ENCODE results near the gene CREB1.
"Not testable (repeated sequence)": the region's sequence is repeated elsewhere in the genome, so short reads cannot be mapped to it uniquely, and the experiment has no call there.

Gene CREB1

DNA sequence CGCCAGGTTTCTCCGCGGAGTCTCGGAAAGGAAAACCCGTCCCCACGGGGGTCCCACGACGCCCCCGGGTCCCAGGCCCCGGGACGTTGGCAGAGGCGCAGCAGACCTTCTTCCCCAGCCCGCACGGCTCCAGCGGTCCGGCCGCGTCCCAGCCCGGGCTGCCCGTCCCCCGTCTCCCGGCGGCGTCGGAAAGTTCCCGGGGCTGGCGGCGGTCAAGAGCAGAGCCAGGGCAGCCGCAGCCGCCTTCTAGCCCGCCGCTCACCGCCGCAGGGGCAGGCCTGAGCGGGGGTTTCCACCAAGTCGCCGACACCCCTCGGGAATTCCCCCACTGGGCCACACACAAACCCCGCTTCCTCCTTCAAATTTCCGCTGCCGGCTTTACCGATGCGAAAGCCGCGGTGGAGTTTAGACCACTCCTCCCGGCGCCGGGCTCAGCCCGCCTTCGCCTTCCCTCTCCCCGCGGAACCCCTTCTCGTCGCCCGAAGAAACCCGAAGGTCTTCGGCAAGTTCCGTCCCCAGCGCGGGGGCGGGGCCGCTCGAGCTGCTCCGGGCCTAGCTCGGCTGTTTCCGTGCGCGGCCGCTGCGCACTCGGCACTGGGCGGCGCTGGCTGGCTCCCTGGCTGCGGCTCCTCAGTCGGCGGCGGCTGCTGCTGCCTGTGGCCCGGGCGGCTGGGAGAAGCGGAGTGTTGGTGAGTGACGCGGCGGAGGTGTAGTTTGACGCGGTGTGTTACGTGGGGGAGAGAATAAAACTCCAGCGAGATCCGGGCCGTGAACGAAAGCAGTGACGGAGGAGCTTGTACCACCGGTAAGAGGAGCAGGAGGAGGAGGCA, at the start of gene CREB1:
Gene CREB1, plus strand, starts transcription at position 633 of the 830 bp plus-strand sequence. CDS start 25,674 bp downstream, outside the sequence.
- DNase-seq = peak; percentile 100

DNA sequence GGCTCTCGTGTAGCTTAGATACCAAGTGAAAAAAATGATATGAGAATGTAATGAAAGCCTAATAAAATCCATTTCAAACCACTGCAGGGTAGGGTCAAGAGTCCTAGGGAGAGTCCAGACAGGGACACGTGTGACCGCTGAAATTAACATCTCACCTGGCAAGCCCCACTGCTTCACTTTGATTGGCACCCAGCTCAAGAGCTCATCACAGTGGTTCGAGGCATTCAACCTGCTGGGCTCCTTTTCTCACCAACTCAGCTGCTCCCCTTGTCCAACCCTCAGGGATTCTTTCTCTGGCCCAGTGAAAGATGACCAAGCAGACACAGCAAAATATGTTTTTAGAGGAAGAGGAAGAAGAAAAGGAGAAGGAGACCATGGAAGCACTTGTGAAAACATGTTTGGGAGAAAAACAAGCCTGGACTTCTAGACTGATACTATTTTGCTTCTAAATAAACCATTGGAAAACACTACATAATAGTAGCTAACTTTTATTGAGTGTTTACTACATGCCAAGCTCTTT, 49.2 kb upstream of the CREB1 start:
- no peak for DNase-seq

DNA sequence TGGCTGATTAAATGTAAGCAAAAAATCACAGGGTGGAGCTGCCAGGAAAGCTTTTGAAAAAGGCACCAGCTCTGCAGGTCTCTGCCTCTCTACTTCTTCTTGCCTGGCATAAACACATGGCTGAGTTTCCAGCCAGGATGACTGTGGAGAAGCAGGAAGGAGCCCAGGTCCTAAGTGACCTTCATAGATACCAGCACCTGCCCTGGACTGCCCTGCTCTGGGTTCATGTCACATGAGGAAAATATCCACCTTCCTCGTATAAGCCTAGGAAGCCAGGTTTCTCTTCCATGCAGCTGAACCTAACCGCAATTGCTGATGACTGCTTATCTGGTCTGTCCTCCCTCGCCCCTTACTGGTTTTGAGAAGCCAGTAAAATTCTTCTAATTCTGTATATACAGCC, 47.8 kb upstream of the CREB1 start:
- no peak for DNase-seq

DNA sequence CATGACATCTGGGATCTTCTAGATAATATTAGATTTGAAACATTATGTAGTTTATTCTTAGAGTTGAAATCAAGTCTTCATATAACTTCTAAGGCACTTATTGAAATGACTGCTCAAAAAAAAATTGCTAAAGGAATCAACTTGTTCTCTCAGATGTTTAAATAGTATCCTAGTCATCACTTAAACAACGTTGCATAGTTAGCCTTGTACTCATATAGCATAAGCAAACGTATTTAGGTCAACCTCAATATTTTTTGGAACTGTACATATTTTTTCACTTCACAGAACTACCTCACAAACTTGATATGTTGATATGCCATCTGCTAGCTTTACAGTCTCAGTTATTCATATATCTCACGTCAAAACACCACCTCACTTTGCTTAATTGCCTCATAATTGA, 47.1 kb upstream of the CREB1 start:
- DNase-seq = no peak

DNA sequence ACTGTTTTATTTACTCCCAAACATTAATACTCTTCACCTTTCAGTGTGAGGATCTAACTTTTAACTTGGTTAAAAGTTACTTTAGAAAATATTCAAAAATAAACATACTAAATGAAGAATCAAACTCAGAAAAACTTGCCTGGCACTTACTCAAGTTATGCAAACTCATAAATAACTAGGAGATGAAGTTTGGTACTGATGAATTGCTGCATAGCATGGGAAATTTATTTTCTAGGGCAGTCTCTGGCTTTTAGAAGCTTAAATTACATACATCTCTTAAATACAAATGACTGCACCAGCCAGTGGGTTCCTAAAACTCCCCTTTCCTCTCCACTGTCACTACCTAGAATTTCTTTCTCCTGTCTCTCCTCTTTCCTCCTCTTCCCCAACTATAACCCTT, 46.7 kb upstream of the CREB1 start:
- DNase-seq = no peak

DNA sequence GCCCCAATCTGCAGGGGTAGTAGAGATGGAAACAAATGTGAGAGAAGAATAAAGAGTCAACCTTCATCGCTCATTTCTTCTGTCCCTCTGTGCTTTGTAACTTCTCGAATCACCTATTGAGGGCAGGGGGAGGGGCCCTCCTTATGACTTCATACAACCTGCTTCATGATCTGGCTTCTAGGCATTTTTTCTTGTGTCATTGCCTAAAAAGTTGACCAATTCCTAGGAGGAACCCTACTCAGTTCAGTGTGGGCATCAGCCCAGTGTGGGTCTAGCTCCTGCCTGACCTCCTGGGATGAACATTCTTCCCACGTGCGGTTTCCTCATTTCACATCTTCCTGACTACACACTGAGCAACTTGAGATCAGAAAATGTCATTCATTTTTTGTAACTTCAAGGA, 46.3 kb upstream of the CREB1 start:
- no peak for DNase-seq

DNA sequence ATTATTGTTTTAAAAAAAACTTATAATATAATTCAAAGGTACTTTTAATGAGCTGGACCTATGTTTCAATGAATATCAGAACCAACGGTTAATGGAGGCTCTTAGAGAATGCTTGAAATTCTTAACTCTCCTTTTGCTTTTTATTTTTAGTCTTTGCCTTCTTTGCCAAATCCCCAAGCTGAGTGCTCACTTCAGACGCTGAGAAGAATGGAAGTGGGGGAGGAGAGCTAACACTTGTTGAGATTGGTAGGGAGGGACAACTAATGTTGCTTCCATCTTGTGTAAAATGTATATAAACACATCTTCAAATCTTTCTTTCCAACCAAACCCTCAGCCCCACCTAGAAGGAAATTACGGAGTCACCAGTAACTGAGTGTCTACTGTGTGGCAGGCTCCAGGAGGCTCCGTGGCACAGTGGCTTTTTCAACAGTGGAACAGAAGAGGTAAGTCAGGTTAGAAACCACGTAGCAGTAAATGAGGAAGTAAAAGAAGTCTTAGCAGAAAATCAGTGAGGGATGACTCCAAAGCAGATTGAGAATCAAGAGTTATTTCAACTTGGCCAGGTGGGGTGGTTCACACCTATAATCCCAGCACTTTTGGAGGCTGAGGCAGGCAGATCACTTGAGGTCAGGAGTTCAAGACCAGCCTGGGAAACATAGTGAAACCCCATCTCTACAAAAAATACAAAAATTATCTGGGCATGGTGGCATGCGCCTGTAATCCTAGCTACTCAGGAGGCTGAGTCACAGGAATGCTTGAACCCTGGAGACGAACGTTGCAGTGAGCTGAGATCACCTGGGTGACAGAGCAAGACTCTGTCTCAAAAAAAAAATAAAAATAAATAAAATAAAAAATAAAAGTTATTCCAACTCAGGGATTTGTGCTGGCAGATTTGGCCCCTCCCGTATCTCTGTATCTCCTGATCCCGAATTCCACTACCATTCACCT, 45.0 kb upstream of the CREB1 start:
- DNase-seq = no peak

DNA sequence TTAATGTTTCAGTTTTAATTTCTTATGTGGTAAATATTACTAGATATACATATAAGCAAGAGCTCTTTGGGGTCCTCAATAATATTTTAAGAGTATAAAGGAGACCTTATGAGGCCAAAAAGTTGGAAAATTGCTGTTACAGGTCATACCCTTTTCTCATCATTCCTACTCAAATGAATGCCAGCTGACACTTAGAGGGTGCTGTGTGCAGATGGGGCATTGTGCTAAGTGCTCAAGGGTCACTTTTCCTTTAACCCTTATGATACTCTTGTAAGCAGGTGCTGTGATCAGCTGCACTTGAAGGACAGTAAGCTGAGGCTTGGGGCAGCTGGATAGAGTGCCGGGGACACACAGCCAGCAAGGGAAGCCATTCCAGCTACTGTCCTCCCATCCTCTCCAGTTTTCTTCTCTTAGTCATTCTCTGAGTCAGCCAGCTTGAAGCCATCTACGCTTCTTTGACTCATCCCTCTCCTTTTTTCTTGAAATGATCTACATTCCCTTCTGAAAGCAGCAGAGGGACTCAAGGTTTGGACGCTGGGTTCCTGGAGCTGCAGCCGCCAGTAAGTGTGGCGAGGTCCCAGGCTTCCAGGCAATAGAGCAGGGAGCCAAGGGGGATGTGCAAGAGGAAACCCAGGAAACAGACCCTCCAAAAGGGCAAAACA, 42.0 kb upstream of the CREB1 start:
- DNase-seq = no peak

DNA sequence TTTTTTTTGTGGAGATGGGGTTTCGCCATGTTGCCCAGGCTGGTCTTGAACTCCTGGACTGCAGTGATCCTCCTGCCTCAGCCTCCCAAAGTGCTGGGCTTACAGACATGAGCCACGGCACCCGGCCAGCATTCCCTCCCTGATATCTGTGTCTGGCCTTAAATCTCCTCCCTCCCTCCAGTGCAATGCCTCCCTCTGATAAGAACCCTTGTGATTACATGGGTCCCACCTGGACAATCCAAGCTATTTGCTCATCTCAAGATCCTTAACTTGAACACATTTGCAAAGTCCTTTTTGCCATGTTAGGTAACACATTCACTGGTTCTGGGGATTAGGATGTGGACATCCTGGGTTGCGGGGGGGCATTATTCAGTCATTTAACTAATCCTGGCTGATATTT, 40.5 kb upstream of the CREB1 start:
- no peak for DNase-seq

DNA sequence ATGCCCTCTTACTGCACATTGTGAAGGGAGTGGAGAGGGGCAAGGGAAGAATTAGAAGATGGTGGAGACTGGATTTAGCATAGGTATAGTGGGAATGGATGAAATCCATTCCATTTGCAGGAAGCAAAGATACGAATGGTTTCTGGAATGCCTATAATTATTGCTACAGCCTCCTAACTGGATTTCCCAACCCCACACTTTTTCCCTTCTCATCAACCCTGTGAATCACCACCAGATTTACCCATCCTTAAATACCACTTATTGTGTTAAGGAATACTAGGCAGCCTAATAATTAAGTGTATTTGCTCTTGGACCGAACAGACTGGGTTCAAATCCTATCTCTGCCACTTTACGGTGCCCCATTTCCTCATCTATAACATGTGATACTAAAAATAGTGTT, 39.3 kb upstream of the CREB1 start:
- DNase-seq = no peak

DNA sequence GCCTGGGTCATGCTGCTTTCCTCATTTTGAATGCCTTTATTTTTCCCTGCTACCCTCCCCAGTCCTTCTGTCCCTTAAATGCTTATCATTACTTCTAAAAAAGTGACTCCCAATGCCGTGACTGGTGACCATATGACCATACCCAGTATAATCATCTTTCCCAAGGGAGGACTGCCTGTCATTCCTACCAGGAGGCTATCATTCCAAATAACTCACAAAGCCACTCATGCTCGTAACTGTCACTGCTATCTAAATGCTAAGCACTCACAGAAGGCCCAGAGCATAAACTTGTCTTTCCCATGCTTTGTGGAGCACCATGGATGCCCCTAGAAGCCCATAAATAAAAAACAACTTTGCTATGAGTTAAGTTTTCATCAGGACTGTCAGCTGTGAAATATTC, 38.7 kb upstream of the CREB1 start:
- no peak for DNase-seq

DNA sequence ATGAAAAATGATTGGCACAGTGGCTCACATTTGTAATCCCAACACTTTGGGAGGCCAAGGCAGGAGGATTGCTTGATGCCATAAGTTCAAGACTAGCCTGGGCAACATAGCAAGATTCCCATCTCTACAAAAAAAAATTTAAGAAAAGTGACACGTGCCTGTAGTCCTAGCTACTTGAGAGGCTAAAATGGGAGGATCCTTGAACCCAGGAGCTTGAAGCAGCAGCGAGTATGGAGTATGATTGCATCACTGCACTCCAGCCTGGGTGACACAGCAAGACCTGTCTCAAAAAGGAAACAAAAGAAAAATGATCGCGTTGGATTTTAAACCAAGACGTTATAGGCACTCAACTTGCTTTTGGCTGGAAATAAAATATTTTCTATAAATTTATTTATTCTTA, 37.8 kb upstream of the CREB1 start:
- no peak for DNase-seq

DNA sequence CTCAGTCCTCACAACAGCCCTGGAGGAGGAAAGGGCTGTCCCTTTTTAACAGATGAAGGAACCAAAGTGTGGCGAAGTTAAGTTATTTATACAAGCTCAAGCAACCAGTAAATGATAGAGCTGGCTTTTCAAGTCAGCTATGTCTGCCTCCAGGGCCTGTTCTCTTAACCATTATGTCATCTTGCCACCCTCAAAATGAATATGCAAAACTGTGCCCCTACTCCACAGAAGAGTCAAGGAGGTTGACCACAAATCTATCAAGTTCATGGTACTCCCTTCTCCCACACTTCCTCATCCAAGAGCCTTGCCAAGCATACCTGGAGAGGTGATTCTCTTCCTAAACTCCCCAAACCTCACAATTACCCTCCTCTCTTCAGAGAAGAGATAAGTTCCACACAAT, 37.3 kb upstream of the CREB1 start:
- no peak for DNase-seq

DNA sequence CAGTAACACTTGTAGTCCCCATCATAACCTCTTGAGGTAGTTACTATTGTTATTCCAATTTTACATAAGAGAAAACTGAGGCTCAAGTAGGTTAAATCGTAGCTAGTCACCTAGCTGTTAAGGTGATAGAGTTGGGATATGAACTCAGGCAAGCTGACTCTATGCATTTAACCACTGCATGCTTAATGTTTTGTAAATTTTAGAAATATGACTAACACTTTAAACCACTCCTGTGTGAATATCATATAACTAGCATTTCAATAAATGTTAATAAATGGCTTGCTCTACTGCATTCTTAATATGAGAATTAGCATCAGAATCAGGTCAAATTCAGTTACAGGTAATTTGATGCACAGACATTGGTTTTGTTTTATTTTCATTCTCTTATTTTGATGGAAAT, 35.6 kb upstream of the CREB1 start:
- no peak for DNase-seq

DNA sequence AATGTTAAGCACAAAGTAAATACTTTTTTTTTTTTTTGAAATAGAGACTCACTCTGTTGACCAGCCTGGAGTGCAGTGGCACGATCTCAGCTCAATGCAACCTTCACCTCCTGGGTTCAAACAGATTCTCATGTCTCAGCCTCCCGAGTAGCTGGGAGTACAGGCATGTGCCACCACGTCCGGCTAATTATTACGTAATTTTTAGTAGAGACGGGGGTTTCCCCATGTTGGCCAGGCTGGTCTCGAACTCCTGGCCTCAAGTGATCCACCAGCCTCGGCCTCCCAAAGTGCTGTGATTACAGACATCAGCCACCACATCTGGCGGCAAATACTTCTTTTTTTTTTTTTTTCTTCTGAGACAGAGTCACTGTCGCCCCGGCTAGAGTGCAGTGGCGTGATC, 32.8 kb upstream of the CREB1 start:
- not testable (repeated sequence) for DNase-seq

DNA sequence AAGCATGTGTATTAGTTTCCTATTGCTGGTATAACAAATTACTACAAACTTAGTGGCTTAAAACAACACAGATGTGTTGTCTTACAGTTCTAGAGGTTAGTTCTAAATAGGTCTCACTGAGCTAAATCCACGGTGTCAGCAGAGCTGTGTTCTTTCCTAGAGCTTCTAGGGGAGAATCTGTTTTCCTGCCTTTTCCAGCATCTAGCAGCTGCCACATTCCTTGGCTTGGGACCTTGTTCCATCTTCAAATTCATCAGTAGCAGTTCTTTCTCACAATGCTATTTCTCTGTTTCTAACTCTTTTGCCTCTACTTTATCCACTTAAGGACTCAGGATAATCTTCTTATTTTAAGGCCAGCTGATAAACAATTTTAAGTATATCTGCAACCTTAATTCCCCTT, 32.2 kb upstream of the CREB1 start:
- DNase-seq = no peak

DNA sequence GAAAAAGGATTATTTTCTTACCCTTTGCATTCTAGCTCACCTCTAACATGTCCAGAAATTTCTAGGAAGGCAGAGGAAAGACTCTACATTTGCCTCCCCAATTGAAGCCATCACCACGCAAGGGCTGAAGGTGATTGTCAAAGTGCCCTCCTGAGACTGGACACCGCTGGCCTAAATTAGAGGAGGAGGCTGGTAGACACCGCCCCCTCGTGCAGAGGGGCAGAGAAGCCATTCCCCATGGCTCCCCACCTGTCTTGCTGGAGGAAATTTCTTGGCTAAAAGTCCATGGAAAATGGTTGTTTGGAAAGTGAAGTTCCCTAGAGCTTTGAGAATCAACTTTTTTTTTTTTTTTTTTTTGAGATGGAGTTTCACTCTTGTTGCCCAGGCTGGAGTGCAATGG, 31.3 kb upstream of the CREB1 start:
- no peak for DNase-seq

DNA sequence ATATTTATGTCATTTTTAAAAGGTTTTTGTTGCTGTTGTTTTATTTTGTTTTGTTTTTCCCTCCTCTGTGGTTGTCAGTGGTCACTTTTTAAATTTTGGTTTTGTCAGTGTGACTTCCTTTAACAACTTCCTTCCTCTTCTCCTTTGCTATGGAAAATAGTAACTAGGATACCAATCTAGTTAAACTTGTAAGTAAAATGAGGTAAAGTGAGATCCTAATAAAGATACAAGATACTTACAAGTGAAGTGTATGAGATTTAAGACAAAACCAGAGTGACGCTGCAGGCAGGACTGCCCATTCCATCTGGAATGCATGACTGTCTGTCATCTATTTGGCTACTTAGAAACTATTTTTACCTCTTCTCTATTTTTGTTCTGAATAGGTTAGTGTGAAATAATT, 30.6 kb upstream of the CREB1 start:
- no peak for DNase-seq

DNA sequence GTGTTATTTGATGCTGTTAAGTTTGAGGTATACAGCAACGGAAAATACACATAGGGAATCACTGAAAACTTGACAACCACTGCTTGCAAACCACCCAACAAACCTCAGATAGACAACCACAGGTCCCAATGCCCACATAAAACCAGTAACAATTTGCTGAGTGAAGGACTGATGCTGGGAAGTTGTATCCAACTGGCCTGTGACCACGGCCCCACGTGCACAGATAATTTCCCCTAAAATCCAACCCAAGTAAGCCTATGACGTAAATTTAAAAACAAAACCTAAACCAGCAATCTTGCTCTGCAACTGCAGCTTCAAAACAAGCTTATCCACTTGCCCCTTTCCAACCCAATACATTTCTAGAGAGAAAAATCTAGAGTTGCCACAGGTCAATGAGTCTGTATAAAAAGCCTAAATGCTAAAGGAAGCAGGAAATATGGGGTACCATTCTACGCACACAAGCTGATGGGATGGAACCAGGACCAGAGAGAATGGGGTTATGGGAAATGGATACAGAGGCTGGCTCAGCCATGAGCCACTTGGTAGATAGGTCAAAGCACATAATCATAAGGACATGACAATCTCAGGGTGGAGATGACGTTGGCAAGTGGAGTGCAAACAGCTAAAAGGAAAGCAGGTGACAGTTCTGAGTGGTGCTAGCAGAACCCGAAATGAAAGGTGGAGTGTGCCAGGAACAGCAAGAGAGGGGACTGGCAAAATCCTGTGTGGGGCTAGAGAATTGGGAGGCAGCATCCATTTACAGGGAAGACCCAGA, 27.8 kb upstream of the CREB1 start:
- no peak for DNase-seq

DNA sequence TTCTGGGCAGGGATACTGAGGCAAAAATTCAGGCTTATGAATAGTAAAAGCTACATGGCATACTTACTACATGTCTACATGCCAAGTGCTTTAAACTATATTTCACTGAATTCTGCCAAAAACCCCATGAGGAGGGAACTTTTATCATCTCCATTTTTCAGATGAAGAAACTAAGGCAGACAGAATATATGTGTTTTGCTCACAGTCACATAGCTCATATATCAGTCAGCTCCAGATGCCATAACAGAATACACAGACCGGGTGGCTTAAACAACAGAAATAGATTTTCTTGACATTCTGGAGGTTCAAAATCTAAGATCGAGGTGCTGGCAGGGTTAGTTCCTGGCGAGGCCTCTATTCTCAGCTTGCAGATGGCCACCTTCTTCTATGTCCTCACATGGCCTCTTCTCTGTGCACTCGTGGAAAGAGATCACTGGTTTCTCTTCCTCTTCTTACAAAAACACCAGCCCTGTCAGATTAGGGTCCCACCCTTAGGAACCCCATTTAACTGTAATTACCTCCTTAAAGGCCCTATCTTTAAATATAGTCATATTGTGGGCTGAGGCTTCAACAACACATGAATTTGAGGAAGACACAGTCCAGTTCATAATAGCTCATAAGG, 27.1 kb upstream of the CREB1 start:
- no peak for DNase-seq

DNA sequence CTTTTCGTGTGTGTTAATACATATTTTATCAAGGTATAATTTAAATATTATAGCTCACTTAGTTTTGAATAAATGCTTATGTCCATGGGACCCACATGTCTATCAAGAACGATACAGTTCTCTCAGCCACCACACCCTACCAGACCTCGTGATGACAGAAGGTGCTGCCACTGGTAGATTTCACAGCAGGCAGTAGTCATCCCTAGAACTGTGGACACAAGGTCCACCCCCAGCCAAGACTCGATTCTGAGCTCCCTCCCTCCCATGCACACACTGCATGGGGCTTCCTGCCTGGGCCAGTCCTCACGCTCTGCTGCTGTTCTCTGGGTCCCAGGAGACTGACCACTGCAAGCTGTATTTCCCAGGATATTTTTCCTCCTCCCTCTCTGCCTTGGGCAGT, 26.5 kb upstream of the CREB1 start:
- DNase-seq = peak; percentile 41

Data from activated CD4-positive, alpha-beta T cell treated with anti-CD3 and anti-CD28 coated beads, Interleukin-2, amount 50 U/mL, for 16 hours (primary cell).